GM12878 (cell line): ENCODE data around the gene KCNQ1OT1. TPM values are rescaled to one million over a fixed set of nuclear protein-coding genes. Genes with fewer than 3 reads are reported as not detected.

Experiments used
- ATAC-seq: fragments of 200-7000 bp; cut with Tn5 transposase; 3 replicates; pipeline ENCODE4 v1.9.1; 2020; ENCODE audit warnings: mild to moderate bottlenecking, moderate library complexity
- BruUV-seq: library from RNA; stranded (reverse); fragments of 400-500 nt; replicated peaks from 2 replicates; lab custom pipeline; 2021; lab: Mats Ljungman, UMichigan
- CTCF ChIA-PET: fragments of 300-600 bp; sonication (Branson Sonifier 250); formaldehyde crosslinking; extraction: SDS; loops from one replicate; lab custom pipeline; 2021; ENCODE audit warnings: inconsistent platforms; lab: Yijun Ruan, JAX
- POLR2A ChIA-PET: fragments of 350-600 bp; formaldehyde crosslinking; extraction: SDS; loops from one replicate; lab custom pipeline; 2021; ENCODE audit warnings: inconsistent platforms; lab: Charles Lee
- RAD21 ChIA-PET: fragments of 300-600 bp; sonication (Branson Sonifier 250); formaldehyde crosslinking; loops from one replicate; lab custom pipeline; 2023; ENCODE audit warnings: antibody characterized with exemption; ENCODE audit not compliant: unreplicated experiment; lab: Charles Lee
- SMC1A ChIA-PET: fragments of 300-600 bp; sonication (Branson Sonifier 250); formaldehyde crosslinking; loops from one replicate; lab custom pipeline; 2023; ENCODE audit not compliant: unreplicated experiment, uncharacterized antibody; lab: Charles Lee
- DNase-seq: peaks from one replicate; pipeline ENCODE4 v3.0.0-alpha.2; 2011; ENCODE audit warnings: low read depth, low spot score
- FAIRE-seq: peaks from 3 replicates; lab custom pipeline; 2011; peaks lifted over from hg19 to GRCh38; lab: Jason Lieb, UNC
- H2AFZ ChIP-seq: 2 replicates; pipeline ENCODE4 v1.6.0; 2011; ENCODE audit warnings: low read depth, low read length, control low read depth; ENCODE audit not compliant: control insufficient read depth
- H3K27ac ChIP-seq: 2 replicates; pipeline ENCODE4 v1.5.1; 2011; ENCODE audit warnings: control low read depth; ENCODE audit not compliant: control insufficient read depth, insufficient read depth
- H3K27me3 ChIP-seq, 2 experiments: replicated peaks in 1 of 2; 2 replicates each; pipeline versions ENCODE4 v1.6.0 to v1.6.1; 2011; ENCODE audit warnings: low read length in 1 of 2; ENCODE audit not compliant: control insufficient read depth in 2 of 2, insufficient read depth in 2 of 2
- H3K36me3 ChIP-seq, 2 experiments: 2 replicates each; pipeline ENCODE4 v1.5.1; 2011; ENCODE audit warnings: low read length in 1 of 2; ENCODE audit not compliant: control insufficient read depth in 2 of 2, insufficient read depth in 2 of 2
- H3K4me1 ChIP-seq: 2 replicates; pipeline ENCODE4 v1.6.1; 2011; ENCODE audit warnings: mild to moderate bottlenecking, low read length, moderate library complexity, mixed read lengths; ENCODE audit not compliant: control insufficient read depth, insufficient read depth
- H3K4me2 ChIP-seq: 2 replicates; pipeline ENCODE4 v1.6.0; 2011; ENCODE audit warnings: control low read depth; ENCODE audit not compliant: control insufficient read depth, insufficient read depth
- H3K4me3 ChIP-seq: fragments of 200-600 bp; sonication (generic); 2 replicates; pipeline ENCODE4 v1.5.1; 2016
- H3K79me2 ChIP-seq: 2 replicates; pipeline ENCODE4 v1.6.0; 2011; ENCODE audit warnings: low read length; ENCODE audit not compliant: control insufficient read depth, insufficient read depth
- H3K9ac ChIP-seq: 2 replicates; pipeline ENCODE4 v1.8.0; 2011; ENCODE audit warnings: low read length, control low read depth, mixed read lengths; ENCODE audit not compliant: control insufficient read depth, insufficient read depth
- H3K9me3 ChIP-seq: replicated peaks from 3 replicates; pipeline ENCODE4 v1.5.1; 2011; ENCODE audit warnings: mild to moderate bottlenecking, low read length; ENCODE audit not compliant: control insufficient read depth, insufficient read depth
- H4K20me1 ChIP-seq: 2 replicates; pipeline ENCODE4 v1.6.0; 2011; ENCODE audit not compliant: control insufficient read depth, insufficient read depth
- BCLAF1 ChIP-seq: fragments of 450-650 bp; IDR thresholded peaks from 2 replicates; pipeline ENCODE4 v1.6.1; 2017; ENCODE audit warnings: antibody characterized with exemption, mild to moderate bottlenecking, moderate library complexity
- CBX3 ChIP-seq: fragments of 200-600 bp; sonication (generic); IDR thresholded peaks from 2 replicates; pipeline ENCODE4 v1.6.1; 2016; ENCODE audit warnings: low read depth, borderline replicate concordance
- CREM ChIP-seq: IDR thresholded peaks from 2 replicates; pipeline ENCODE4 v1.6.1; 2014; ENCODE audit warnings: antibody characterized with exemption, low read depth
- ETV6 ChIP-seq, 2 experiments: fragments of 450-650 bp in 1 of 2; IDR thresholded peaks in 1 of 2; conservative IDR thresholded peaks in 1 of 2; 2 replicates each; pipeline ENCODE4 v1.6.1; 2014; ENCODE audit warnings: antibody characterized with exemption in 1 of 2, borderline replicate concordance in 1 of 2, low read depth in 1 of 2, mild to moderate bottlenecking in 1 of 2, moderate library complexity in 1 of 2
- GATAD2B ChIP-seq: fragments of 450-650 bp; conservative IDR thresholded peaks from 2 replicates; pipeline ENCODE4 v1.6.1; 2017; ENCODE audit warnings: low read depth, mild to moderate bottlenecking, moderate library complexity
- HDAC6 ChIP-seq: fragments of 200-600 bp; sonication (generic); IDR thresholded peaks from one replicate; pipeline ENCODE4 v1.8.0; 2017; ENCODE audit warnings: antibody characterized with exemption; ENCODE audit not compliant: unreplicated experiment
- PAX8 ChIP-seq: fragments of 450-650 bp; IDR thresholded peaks from 2 replicates; pipeline ENCODE4 v1.6.1; 2017; ENCODE audit warnings: mild to moderate bottlenecking, moderate library complexity
- RELA ChIP-seq: fragments of 450-650 bp; IDR thresholded peaks from 2 replicates; pipeline ENCODE4 v1.8.0; 2014; ENCODE audit warnings: borderline replicate concordance; ENCODE audit not compliant: partially characterized antibody
- SMAD1 ChIP-seq: fragments of 450-650 bp; IDR thresholded peaks from 2 replicates; pipeline ENCODE4 v1.6.1; 2018; ENCODE audit warnings: mild to moderate bottlenecking, low read depth; ENCODE audit not compliant: partially characterized antibody
- SMC3 ChIP-seq: IDR thresholded peaks from 2 replicates; pipeline ENCODE4 v1.6.1; 2011; ENCODE audit warnings: low read length, improper control_type of control experiment, borderline replicate concordance
- SP1 ChIP-seq: IDR thresholded peaks from one replicate; pipeline ENCODE4 v1.6.1; 2011; ENCODE audit warnings: low read depth, low read length
- SRF ChIP-seq, 2 experiments: IDR thresholded peaks; 2 replicates each; pipeline ENCODE4 v1.6.1; 2011; ENCODE audit warnings: low read depth in 2 of 2, low read length in 2 of 2, mild to moderate bottlenecking in 1 of 2, moderate library complexity in 1 of 2
- SUZ12 ChIP-seq: fragments of 200-600 bp; sonication (generic); IDR thresholded peaks from one replicate; pipeline ENCODE4 v1.6.1; 2018; ENCODE audit warnings: antibody characterized with exemption, mild to moderate bottlenecking; ENCODE audit not compliant: unreplicated experiment
- ZBED1 ChIP-seq: IDR thresholded peaks from 2 replicates; pipeline ENCODE4 v1.6.1; 2016; ENCODE audit warnings: borderline replicate concordance
- ZZZ3 ChIP-seq: IDR thresholded peaks from 2 replicates; pipeline ENCODE4 v1.6.1; 2011; ENCODE audit warnings: low read depth; ENCODE audit not compliant: control insufficient read depth, insufficient read length
- WGBS: methylation state at CpG from one replicate; pipeline ENCODE4 v1.1.6; 2016; ENCODE audit warnings: low lambda C conversion rate; ENCODE audit not compliant: insufficient replicate concordance, insufficient coverage; ENCODE audit errors: missing lambda C conversion rate; 5-methylcytosine and 5-hydroxymethylcytosine counted together
- in situ Hi-C: fragments of 300-500 bp; cut with MboI; formaldehyde crosslinking; loops from 9 replicates; pipeline ENCODE4 v1.14.3; 2018; ENCODE audit warnings: mixed read lengths
- intact Hi-C: fragments of 100-400 bp; cut with micrococcal nuclease; formaldehyde crosslinking; loops from one replicate; pipeline ENCODE4 v1.14.2; 2022; ENCODE audit not compliant: unreplicated experiment
- polyA plus RNA-seq, 11 experiments: library from polyadenylated mRNA; depleted of rRNA in 4 of 11; unstranded in 6 of 11; stranded (reverse) in 5 of 11; fragments of >200 nt; fragmentation: Nextera tagmentation in 4 of 11; fragmentation: Illumina TruSeq in 1 of 11; extraction: Ambion mirVana in 4 of 11; extraction: Trizol in 1 of 11; gene quantifications; 1 replicate in 1 of 11; 2 replicates in 10 of 11; pipeline versions ENCODE4 v1.2.1 to v1.2.3, GENCODE V29; 2011 to 2016; ENCODE audit warnings: inconsistent platforms in 2 of 11, missing spikeins in 2 of 11, low read depth in 1 of 11
- total RNA-seq, 4 experiments: library from RNA; depleted of rRNA in 3 of 4; stranded (reverse); fragments of >200 nt in 3 of 4; fragmentation: Illumina TruSeq in 1 of 4; extraction: Trizol in 1 of 4; gene quantifications; 2 replicates each; pipeline versions ENCODE4 v1.2.1 to v1.2.3, GENCODE V29; 2013 to 2021

KCNQ1OT1 gene
- total and polyA plus RNA-seq, 10 of the 15 experiments (the other 5 are each of a cell fraction or from before 2014, with no cell fraction given), result 0.02 to 1.6 (median 0.41) TPM

GRCh38 chr11:2737226-2737590 lies 37.4 kb upstream of the KCNQ1OT1 start:
- H3K4me2 ChIP-seq, result no peak overlapping the region
- no peaks in the 10 kb centered on the region for H3K4me1 ChIP-seq
- H3K27me3 ChIP-seq, result no peaks in the 10 kb centered on the region
- ChIA-PET RAD21 (no interaction called here), POLR2A (no interaction called here), SMC1A (no interaction called here), CTCF (no interaction called here)
- no peak overlapping the region for H3K27ac ChIP-seq
- WGBS, result 30% methylated on average over 7 of the region's 7 CpGs
- H2AFZ ChIP-seq, result no peak overlapping the region
- TF ChIP-seq RELA (no peak), ZBED1 (no peak), CBX3 (no peak), BCLAF1 (no peak), SMAD1 (no peak), GATAD2B (no peak), ZZZ3 (no peak), PAX8 (no peak), ETV6 (conservative IDR thresholded peaks at IDR 0.05 in 1 of 2, IDR thresholded peaks at IDR 0.05 in 1 of 2; ENCODE audit: borderline replicate concordance in 1 of 2, low read depth in 1 of 2) (no peak), CREM (no peak), SMC3 (no peak), SP1 (no peak), SUZ12 (no peak), HDAC6 (no peak), SRF (IDR thresholded peaks at IDR 0.05; ENCODE audit: low read depth in 2 of 2, low read length in 2 of 2) (no peak)
- no TSS peak for BruUV-seq
- in situ Hi-C loops, result no loop called here
- H3K9me3 ChIP-seq, result no peaks in the 10 kb centered on the region
- no peaks in the 10 kb centered on the region for H3K36me3 ChIP-seq
- H3K9ac ChIP-seq, result no peak overlapping the region
- no peaks in the 10 kb centered on the region for H4K20me1 ChIP-seq
- DNase-seq (no peak), FAIRE-seq (no peak), ATAC-seq (no peak)
- no peak overlapping the region for H3K4me3 ChIP-seq
- H3K79me2 ChIP-seq, result no peaks in the 10 kb centered on the region
- intact Hi-C loops, result no loop called here
